H9 (cell line): Measurements from ENCODE around the gene PLXNA4. TPM values are rescaled to one million over a fixed set of nuclear protein-coding genes. Genes with fewer than 3 reads are reported as not detected.

Experiments used
- DNase-seq: peaks from one replicate; pipeline ENCODE4 v3.0.0-alpha.2; 2017
- H2AFZ ChIP-seq: one replicate; pipeline ENCODE4 v1.6.1; 2013; ENCODE audit warnings: mild to moderate bottlenecking, low read length, control low read depth, moderate library complexity
- H2AK5ac ChIP-seq: 2 replicates; pipeline ENCODE4 v1.6.1; 2013; ENCODE audit warnings: low read length, control low read depth, mixed read lengths; ENCODE audit not compliant: insufficient read length
- H2BK120ac ChIP-seq: one replicate; pipeline ENCODE4 v1.6.1; 2013; ENCODE audit warnings: low read depth, mild to moderate bottlenecking, low read length, control low read depth, inconsistent platforms; ENCODE audit not compliant: poor library complexity, severe bottlenecking
- H2BK12ac ChIP-seq: 2 replicates; pipeline ENCODE4 v1.6.1; 2013; ENCODE audit warnings: low read length, control low read depth, mixed read lengths, low read depth; ENCODE audit not compliant: insufficient read length
- H2BK15ac ChIP-seq: 2 replicates; pipeline ENCODE4 v1.6.1; 2013; ENCODE audit warnings: low read depth, low read length, control low read depth
- H2BK20ac ChIP-seq: one replicate; pipeline ENCODE4 v1.6.1; 2013; ENCODE audit warnings: low read depth, mild to moderate bottlenecking, low read length, control low read depth, inconsistent platforms; ENCODE audit not compliant: poor library complexity, severe bottlenecking
- H2BK5ac ChIP-seq: 2 replicates; pipeline ENCODE4 v1.6.1; 2013; ENCODE audit warnings: low read length, control low read depth, mixed read lengths; ENCODE audit not compliant: insufficient read length
- H3K14ac ChIP-seq: 2 replicates; pipeline ENCODE4 v1.6.1; 2013; ENCODE audit warnings: low read length, control low read depth; ENCODE audit not compliant: insufficient read depth
- H3K18ac ChIP-seq: 2 replicates; pipeline ENCODE4 v1.6.1; 2013; ENCODE audit warnings: low read depth, mild to moderate bottlenecking, mixed read lengths, low read length, control low read depth; ENCODE audit not compliant: insufficient read length
- H3K23ac ChIP-seq: 2 replicates; pipeline ENCODE4 v1.6.1; 2013; ENCODE audit warnings: low read length, control low read depth, mixed read lengths, low read depth; ENCODE audit not compliant: insufficient read length
- H3K23me2 ChIP-seq: 2 replicates; pipeline ENCODE4 v1.6.1; 2013; ENCODE audit warnings: low read depth, mild to moderate bottlenecking, mixed read lengths, low read length, control low read depth; ENCODE audit not compliant: insufficient read length, poor library complexity, severe bottlenecking
- H3K27ac ChIP-seq: 2 replicates; pipeline ENCODE4 v1.5.1; 2013; ENCODE audit warnings: low read length, control low read depth, mixed read lengths, low read depth; ENCODE audit not compliant: insufficient read length
- H3K27me3 ChIP-seq: 2 replicates; pipeline ENCODE4 v1.6.1; 2013; ENCODE audit warnings: low read length, control low read depth, inconsistent platforms; ENCODE audit not compliant: insufficient read depth
- H3K4ac ChIP-seq: 2 replicates; pipeline ENCODE4 v1.6.1; 2013; ENCODE audit warnings: low read depth, mild to moderate bottlenecking, control low read depth, inconsistent platforms, low read length, moderate library complexity
- H3K4me1 ChIP-seq: 2 replicates; pipeline ENCODE4 v1.6.1; 2013; ENCODE audit warnings: low read length, control low read depth, inconsistent platforms; ENCODE audit not compliant: insufficient read depth
- H3K4me2 ChIP-seq: 2 replicates; pipeline ENCODE4 v1.6.1; 2013; ENCODE audit warnings: low read length, control low read depth, mixed read lengths; ENCODE audit not compliant: insufficient read length, insufficient read depth
- H3K56ac ChIP-seq: 2 replicates; pipeline ENCODE4 v1.6.1; 2013; ENCODE audit warnings: low read depth, mild to moderate bottlenecking, mixed read lengths, low read length, control low read depth; ENCODE audit not compliant: insufficient read length
- H3K79me1 ChIP-seq: 2 replicates; pipeline ENCODE4 v1.6.1; 2013; ENCODE audit warnings: low read depth, mild to moderate bottlenecking, moderate library complexity, low read length, control low read depth, inconsistent platforms; ENCODE audit not compliant: insufficient read depth, poor library complexity, severe bottlenecking
- H3K79me2 ChIP-seq: 2 replicates; pipeline ENCODE4 v1.6.1; 2013; ENCODE audit warnings: low read length, control low read depth, inconsistent platforms; ENCODE audit not compliant: insufficient read depth
- H3K9ac ChIP-seq: 2 replicates; pipeline ENCODE4 v1.6.1; 2013; ENCODE audit warnings: low read length, control low read depth, mixed read lengths; ENCODE audit not compliant: insufficient read length; ENCODE audit errors: extremely low read depth
- H3K9me3 ChIP-seq: one replicate; pipeline ENCODE4 v1.6.1; 2013; ENCODE audit warnings: low read depth, low read length, inconsistent platforms; ENCODE audit not compliant: control insufficient read depth
- H3T11ph ChIP-seq: one replicate; pipeline ENCODE4 v1.6.1; 2013; ENCODE audit warnings: mild to moderate bottlenecking, low read length, control low read depth, inconsistent platforms
- H4K20me1 ChIP-seq: one replicate; pipeline ENCODE4 v1.6.1; 2013; ENCODE audit not compliant: control insufficient read depth, insufficient read length, insufficient read depth
- H4K5ac ChIP-seq: 2 replicates; pipeline ENCODE4 v1.6.1; 2013; ENCODE audit warnings: low read depth, mild to moderate bottlenecking, mixed read lengths, low read length, control low read depth; ENCODE audit not compliant: insufficient read length
- H4K8ac ChIP-seq: replicated peaks from 2 replicates; pipeline ENCODE4 v1.6.1; 2013; ENCODE audit warnings: low read length, control low read depth, mixed read lengths, low read depth; ENCODE audit not compliant: insufficient read length
- H4K91ac ChIP-seq: 2 replicates; pipeline ENCODE4 v1.6.1; 2013; ENCODE audit warnings: low read depth, mild to moderate bottlenecking, moderate library complexity, mixed read lengths, low read length, control low read depth; ENCODE audit not compliant: insufficient read length
- H3K27ac Mint-ChIP-seq, 3 experiments: 2 replicates in 2 of 3; 3 replicates in 1 of 3; pipeline ENCODE4 v1.8.0; 2020 to 2021; ENCODE audit warnings: mixed read lengths in 3 of 3, mild to moderate bottlenecking in 1 of 3, moderate library complexity in 1 of 3
- H3K27me3 Mint-ChIP-seq: 2 replicates; pipeline ENCODE4 v1.8.0; 2021; ENCODE audit warnings: low read depth, mild to moderate bottlenecking, moderate library complexity, mixed read lengths
- H3K36me3 Mint-ChIP-seq, 3 experiments: 2 replicates in 2 of 3; 3 replicates in 1 of 3; pipeline ENCODE4 v1.8.0; 2020 to 2021; ENCODE audit warnings: low read depth in 3 of 3, mixed read lengths in 3 of 3; ENCODE audit not compliant: insufficient read depth in 1 of 3
- H3K4me1 Mint-ChIP-seq, 2 experiments: 2 replicates each; pipeline ENCODE4 v1.8.0; 2020; ENCODE audit warnings: mixed read lengths in 2 of 2
- H3K4me3 Mint-ChIP-seq, 2 experiments: 2 replicates in 1 of 2; 3 replicates in 1 of 2; pipeline ENCODE4 v1.8.0; 2020 to 2021; ENCODE audit warnings: mild to moderate bottlenecking in 2 of 2, mixed read lengths in 2 of 2, moderate library complexity in 1 of 2
- H3K9me3 Mint-ChIP-seq, 2 experiments: 2 replicates in 1 of 2; 3 replicates in 1 of 2; pipeline ENCODE4 v1.8.0; 2020; ENCODE audit warnings: mild to moderate bottlenecking in 2 of 2, mixed read lengths in 2 of 2, moderate library complexity in 1 of 2
- CTCF ChIP-seq: fragments of 200-600 bp; sonication (generic); conservative IDR thresholded peaks from 3 replicates; pipeline ENCODE4 v1.8.0; 2021; ENCODE audit warnings: antibody characterized with exemption, mild to moderate bottlenecking
- WGBS: extraction: QIAGEN DNeasy Blood & Tissue Kit; methylation state at CpG from one replicate; pipeline ENCODE4 v1.1.7; 2013; ENCODE audit warnings: missing lambda C conversion rate, low lambda C conversion rate, mixed read lengths; ENCODE audit not compliant: insufficient read length; ENCODE audit errors: extremely low coverage; 5-methylcytosine and 5-hydroxymethylcytosine counted together
- total RNA-seq: library from RNA; stranded (reverse); gene quantifications from 2 replicates; pipeline ENCODE4 v1.2.1, GENCODE V29; 2021

PLXNA4 gene
- total RNA-seq, 1 experiment from 2014 or later: 0.35 TPM

- no peak overlapping the region for H4K8ac ChIP-seq
- H2BK15ac ChIP-seq: no peak overlapping the region
- H3K27me3 ChIP-seq: no peaks in the 10 kb centered on the region
- H2BK5ac ChIP-seq: no peak overlapping the region
- no peaks in the 10 kb centered on the region for H3K79me1 ChIP-seq
- Mint-ChIP-seq H3K27ac (no peak overlapping the region), H3K9me3 (no peaks in the 10 kb centered on the region), H3K27me3 (peaks cover 10% of the 10 kb centered on the region), H3K4me1 (peaks cover 5 to 11% of the 10 kb centered on the region in 2 experiments), H3K4me3 (no peak overlapping the region), H3K36me3 (peaks cover 0 to 3% (median 2%) of the 10 kb centered on the region in 3 experiments; a peak in 4 of 7 replicates)
- no peaks in the 10 kb centered on the region for H4K20me1 ChIP-seq
- no peak overlapping the region for H2BK20ac ChIP-seq
- no peaks in the 10 kb centered on the region for H3K9me3 ChIP-seq
- H2AK5ac ChIP-seq: no peak overlapping the region
- DNase-seq: no peak
- no peak overlapping the region for H3K18ac ChIP-seq
- no peak overlapping the region for H2AFZ ChIP-seq
- H3K4ac ChIP-seq: no peak overlapping the region
- no peak overlapping the region for H3K14ac ChIP-seq
- H2BK12ac ChIP-seq: no peak overlapping the region
- H2BK120ac ChIP-seq: no peak overlapping the region
- WGBS: no CpG with 5 or more reads among the region's 6 CpGs
- no peak overlapping the region for H3T11ph ChIP-seq
- H4K91ac ChIP-seq: no peak overlapping the region
- peaks cover 2% of the 10 kb centered on the region for H3K23me2 ChIP-seq
- no peak overlapping the region for H4K5ac ChIP-seq
- H3K9ac ChIP-seq: no peak overlapping the region
- H3K4me2 ChIP-seq: no peak overlapping the region
- H3K79me2 ChIP-seq: no peaks in the 10 kb centered on the region
- no peak overlapping the region for H3K27ac ChIP-seq
- no peak for TF ChIP-seq CTCF
- H3K23ac ChIP-seq: no peak overlapping the region
- no peaks in the 10 kb centered on the region for H3K4me1 ChIP-seq
- H3K56ac ChIP-seq: no peak overlapping the region
Measured at GRCh38 chr7:132418840-132419239, 157.4 kb downstream of the PLXNA4 start.
